B cell (primary cell): ENCODE results near the gene ASAP3. TPM values are rescaled to one million over a fixed set of nuclear protein-coding genes. Genes with fewer than 3 reads are reported as not detected.
A peak's percentile ranks its signal among the peaks of the same experiment; 100 is the strongest.

Source experiments
- ATAC-seq: fragments of 200-7000 bp; cut with Tn5 transposase; one replicate; pipeline ENCODE4 v1.10.0; 2021; ENCODE audit warnings: low read depth, mild to moderate bottlenecking, moderate number of reproducible peaks, moderate library complexity
- CTCF ChIA-PET: fragments of 350-600 bp; sonication (Branson Sonifier 250); formaldehyde crosslinking; loops from one replicate; lab custom pipeline; 2021; ENCODE audit warnings: antibody characterized with exemption, inconsistent platforms; lab: Charles Lee
- POLR2A ChIA-PET: fragments of 350-600 bp; sonication (Branson Sonifier 250); formaldehyde crosslinking; loops from one replicate; lab custom pipeline; 2021; ENCODE audit warnings: antibody characterized with exemption; lab: Charles Lee
- DNase-seq: peaks from one replicate; pipeline ENCODE4 v3.0.0; 2013
- H2AFZ ChIP-seq: 2 replicates; pipeline ENCODE4 v1.6.1; 2012; ENCODE audit warnings: mild to moderate bottlenecking, low read depth, low read length; ENCODE audit not compliant: insufficient read depth, poor library complexity, severe bottlenecking
- H3K27ac ChIP-seq, 2 donors: 1 replicate in 1 of 2; 2 replicates in 1 of 2; pipeline ENCODE4 v1.5.1; 2012 to 2013; ENCODE audit warnings: low read length in 2 of 2, mild to moderate bottlenecking in 2 of 2, moderate library complexity in 1 of 2
- H3K27me3 ChIP-seq, 4 experiments: fragments of 200-600 bp in 1 of 4; sonication (generic) in 1 of 4; replicated peaks in 1 of 4; 1 replicate in 2 of 4; 2 replicates in 2 of 4; pipeline versions ENCODE4 v1.6.1 to v1.7.0; 2013 to 2016; ENCODE audit warnings: low read length in 3 of 4, mild to moderate bottlenecking in 2 of 4, mixed read lengths in 1 of 4, moderate library complexity in 1 of 4; ENCODE audit not compliant: insufficient read depth in 4 of 4, control insufficient read depth in 3 of 4; ENCODE audit errors: control extremely low read depth in 1 of 4
- H3K36me3 ChIP-seq, 2 experiments: replicated peaks in 1 of 2; 1 replicate in 1 of 2; 2 replicates in 1 of 2; pipeline versions ENCODE4 v1.6.1 to v1.7.1; 2013; ENCODE audit warnings: low read length in 1 of 2; ENCODE audit not compliant: insufficient read depth in 2 of 2, control insufficient read depth in 1 of 2; ENCODE audit errors: control extremely low read depth in 1 of 2, extremely low read depth in 1 of 2
- H3K4me1 ChIP-seq, 2 donors: fragments of 200-600 bp in 1 of 2; sonication (generic) in 1 of 2; 1 replicate in 1 of 2; 2 replicates in 1 of 2; pipeline versions ENCODE4 v1.5.1 to v1.6.1; 2013 to 2017; ENCODE audit warnings: low read length in 2 of 2; ENCODE audit not compliant: control insufficient read depth in 2 of 2, insufficient read depth in 2 of 2
- H3K4me2 ChIP-seq: replicated peaks from 2 replicates; pipeline ENCODE3; 2012; ENCODE audit warnings: mild to moderate bottlenecking, low read depth, low read length; ENCODE audit not compliant: poor library complexity, severe bottlenecking
- H3K4me3 ChIP-seq, 5 experiments: fragments of 200-600 bp in 1 of 5; sonication (generic) in 1 of 5; 1 replicate in 3 of 5; 2 replicates in 2 of 5; pipeline versions ENCODE4 v1.5.1 to v1.7.0; 2011 to 2016; ENCODE audit warnings: low read length in 4 of 5, mild to moderate bottlenecking in 4 of 5, low read depth in 2 of 5, control low read depth in 1 of 5, moderate library complexity in 1 of 5; ENCODE audit not compliant: insufficient read depth in 1 of 5; ENCODE audit errors: control extremely low read depth in 1 of 5, extremely low read depth in 1 of 5
- H3K79me2 ChIP-seq: fragments of 200-600 bp; sonication (generic); one replicate; pipeline ENCODE4 v1.6.0; 2016; ENCODE audit warnings: low read length; ENCODE audit not compliant: control insufficient read depth, insufficient read depth
- H3K9ac ChIP-seq: fragments of 200-600 bp; sonication (generic); 2 replicates; pipeline ENCODE4 v1.6.1; 2017; ENCODE audit warnings: mild to moderate bottlenecking, low read length, moderate library complexity
- H3K9me3 ChIP-seq, 3 donors: one replicate each; pipeline versions ENCODE4 v1.6.1 to v1.7.1; 2013; ENCODE audit warnings: low read length in 2 of 3; ENCODE audit not compliant: control insufficient read depth in 2 of 3, insufficient read depth in 1 of 3; ENCODE audit errors: control extremely low read depth in 1 of 3
- H4K20me1 ChIP-seq: 2 replicates; pipeline ENCODE4 v1.6.0; 2012; ENCODE audit warnings: mild to moderate bottlenecking, low read length; ENCODE audit not compliant: insufficient read depth, control insufficient read depth, poor library complexity, severe bottlenecking
- H3K27ac Mint-ChIP-seq: one replicate; pipeline ENCODE4 v1.8.0; 2021; ENCODE audit warnings: mixed read lengths
- H3K27me3 Mint-ChIP-seq: one replicate; pipeline ENCODE4 v1.8.0; 2021; ENCODE audit warnings: mixed read lengths
- H3K4me1 Mint-ChIP-seq: one replicate; pipeline ENCODE4 v1.8.0; 2021; ENCODE audit warnings: mixed read lengths
- H3K4me3 Mint-ChIP-seq: one replicate; pipeline ENCODE4 v1.8.0; 2021; ENCODE audit warnings: mixed read lengths
- H3K9me3 Mint-ChIP-seq: one replicate; pipeline ENCODE4 v1.8.0; 2022; ENCODE audit warnings: mixed read lengths; ENCODE audit not compliant: insufficient read depth
- EZH2 ChIP-seq: IDR thresholded peaks from 2 replicates; pipeline ENCODE4 v1.6.1; 2012; ENCODE audit warnings: borderline replicate concordance, low read depth, mild to moderate bottlenecking, moderate library complexity, low read length; ENCODE audit not compliant: insufficient read depth, poor library complexity, severe bottlenecking
- WGBS: methylation state at CpG from one replicate; pipeline ENCODE4 v1.1.5; 2013; ENCODE audit warnings: missing lambda C conversion rate; ENCODE audit not compliant: insufficient coverage; 5-methylcytosine and 5-hydroxymethylcytosine counted together
- intact Hi-C: fragments of 100-400 bp; cut with micrococcal nuclease; formaldehyde crosslinking; loops from one replicate; pipeline ENCODE4 v1.10.0; 2022
- polyA plus RNA-seq: library from polyadenylated mRNA; depleted of rRNA; stranded (reverse); fragments of >200 nt; gene quantifications from 2 replicates; pipeline ENCODE4 v1.2.3, GENCODE V29; 2012
- total RNA-seq, 2 donors: library from RNA; stranded (reverse); fragments of 120-200 nt in 1 of 2; gene quantifications; 1 replicate in 1 of 2; 2 replicates in 1 of 2; pipeline versions ENCODE4 v1.2.3 to v1.2.4, GENCODE V29; 2013 to 2022
- TF ChIP-seq, protein P1 (sequence below): fragments of 200-600 bp; IDR thresholded peaks from one replicate; pipeline ENCODE4 v1.8.0; 2022; ENCODE audit warnings: antibody characterized with exemption, mild to moderate bottlenecking

The ASAP3 gene
- total and polyA plus RNA-seq, 2 donors (not counting 1 experiment from before 2014, with no cell fraction given), result 2.9 to 11.0 TPM

DNA sequence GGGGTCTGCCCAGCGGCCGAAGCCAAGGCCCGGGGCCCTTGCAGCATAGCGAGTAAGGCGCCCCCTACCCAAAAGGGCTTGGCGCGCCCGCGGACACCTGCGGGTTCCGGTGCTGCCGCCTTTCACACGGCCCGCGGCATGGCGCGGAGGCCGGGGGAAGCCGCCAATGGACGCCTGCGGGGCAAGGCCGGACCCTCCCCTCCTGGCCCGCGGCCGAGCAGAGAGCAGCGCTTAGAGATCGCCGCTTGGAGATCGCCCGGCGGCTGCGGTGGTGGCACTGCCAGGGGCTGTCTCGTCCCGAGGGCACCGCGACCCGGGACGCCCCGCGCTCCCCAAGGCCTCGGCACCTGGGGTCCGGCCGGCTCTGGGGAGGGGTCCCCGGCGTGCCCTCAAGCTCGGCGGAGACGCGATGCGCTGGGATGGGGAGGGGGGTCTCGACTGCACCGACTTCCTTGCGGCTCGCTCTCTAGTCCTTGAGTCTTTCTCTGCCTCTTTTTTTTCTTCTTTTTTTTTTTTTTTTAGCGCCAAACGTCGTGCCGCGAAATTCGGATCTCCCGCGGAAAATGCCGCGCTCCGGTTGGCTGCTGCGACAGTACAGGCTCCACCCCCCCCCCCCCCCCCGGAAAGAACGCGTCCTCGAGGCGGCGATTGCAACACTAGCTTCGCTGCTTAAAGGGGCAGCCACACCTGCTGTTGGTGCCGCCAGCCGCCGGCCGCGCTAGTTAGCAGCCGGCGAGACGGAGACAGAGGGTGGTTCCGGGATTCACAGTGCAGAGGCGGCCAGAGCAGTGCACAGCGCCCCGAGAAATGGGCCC, 47.0 kb upstream of the ASAP3 start, which contains the start of gene E2F2:
Gene E2F2, minus strand, starts transcription at position 487 of the 815 bp plus-strand sequence. Its CDS starts 440 bp downstream, at position 47.
- Mint-ChIP-seq H3K4me3 (peak within 1 kb of the TSS; percentile 85), H3K27ac (peak within 1 kb of the TSS; percentile 61), H3K4me1 (peaks cover 79% of the 10 kb centered on the region), H3K27me3 (no peaks in the 10 kb centered on the region), H3K9me3 (no peaks in the 10 kb centered on the region)
- WGBS, result under 1% methylated on average over 81 of the region's 85 CpGs
- no peaks in the 10 kb centered on the region for H4K20me1 ChIP-seq
- ATAC-seq (peak; percentile 83), DNase-seq (peak; percentile 91)
- intact Hi-C loops, result loop anchor here (1.0 to 2.0 kb wide), 4 partner anchors 9 to 212 kb away; partner anchors contain the start of genes ASAP3, ELOA and ZNF436
- H3K9me3 ChIP-seq, result no peaks in the 10 kb centered on the region
- ChIA-PET CTCF (interaction anchor here (1.3 to 17.1 kb wide), 6 partner anchors 8 to 432 kb away, joined by 3 to 332 read pairs (median 9); no protein-coding TSS in a partner anchor), POLR2A (interaction anchor here (0.6 to 1.5 kb wide), 8 partner anchors 29 to 373 kb away, joined by 3 to 10 read pairs (median 4); partner anchors contain the start of genes ASAP3 and HNRNPR)
- no peaks in the 10 kb centered on the region for H3K36me3 ChIP-seq
- H3K4me2 ChIP-seq, result peak within 1 kb of the TSS; percentile 99
- H2AFZ ChIP-seq, result peak within 1 kb of the TSS; percentile 66
- peak within 1 kb of the TSS; percentile 40 to 71 (median 63) for H3K4me3 ChIP-seq
- peaks cover 69 to 75% of the 10 kb centered on the region in 2 donors for H3K4me1 ChIP-seq
- no peak within 1 kb of the TSS for H3K27ac ChIP-seq
- TF ChIP-seq EZH2, result no peak
- TF ChIP-seq, protein P1, sequence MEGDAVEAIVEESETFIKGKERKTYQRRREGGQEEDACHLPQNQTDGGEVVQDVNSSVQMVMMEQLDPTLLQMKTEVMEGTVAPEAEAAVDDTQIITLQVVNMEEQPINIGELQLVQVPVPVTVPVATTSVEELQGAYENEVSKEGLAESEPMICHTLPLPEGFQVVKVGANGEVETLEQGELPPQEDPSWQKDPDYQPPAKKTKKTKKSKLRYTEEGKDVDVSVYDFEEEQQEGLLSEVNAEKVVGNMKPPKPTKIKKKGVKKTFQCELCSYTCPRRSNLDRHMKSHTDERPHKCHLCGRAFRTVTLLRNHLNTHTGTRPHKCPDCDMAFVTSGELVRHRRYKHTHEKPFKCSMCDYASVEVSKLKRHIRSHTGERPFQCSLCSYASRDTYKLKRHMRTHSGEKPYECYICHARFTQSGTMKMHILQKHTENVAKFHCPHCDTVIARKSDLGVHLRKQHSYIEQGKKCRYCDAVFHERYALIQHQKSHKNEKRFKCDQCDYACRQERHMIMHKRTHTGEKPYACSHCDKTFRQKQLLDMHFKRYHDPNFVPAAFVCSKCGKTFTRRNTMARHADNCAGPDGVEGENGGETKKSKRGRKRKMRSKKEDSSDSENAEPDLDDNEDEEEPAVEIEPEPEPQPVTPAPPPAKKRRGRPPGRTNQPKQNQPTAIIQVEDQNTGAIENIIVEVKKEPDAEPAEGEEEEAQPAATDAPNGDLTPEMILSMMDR, result no peak
- H3K9ac ChIP-seq, result peak within 1 kb of the TSS; percentile 70
- peaks cover 0 to 7% (median 0%) of the 10 kb centered on the region in 4 experiments for H3K27me3 ChIP-seq
- peaks cover 9% of the 10 kb centered on the region for H3K79me2 ChIP-seq
